Right lobe of liver (tissue), 6 donors: ENCODE measurements around the gene IL25. TPM values are rescaled to one million over a fixed set of nuclear protein-coding genes. Genes with fewer than 3 reads are reported as not detected.
A peak's percentile ranks its signal among the peaks of the same experiment; 100 is the strongest.

ENCODE experiments used
- ATAC-seq, 4 donors: fragments of 200-7000 bp; cut with Tn5 transposase; one replicate each; pipeline ENCODE4 v1.9.1; 2020; ENCODE audit warnings: mild to moderate bottlenecking in 4 of 4, moderate library complexity in 4 of 4
- DNase-seq, 3 donors: peaks; one replicate each; pipeline ENCODE4 v3.0.0-alpha.2; 2020
- H3K27ac ChIP-seq, 3 donors: fragments of 200-600 bp; one replicate each; pipeline ENCODE4 v1.8.0; 2022
- H3K27me3 ChIP-seq, 2 donors: fragments of 200-600 bp; one replicate each; pipeline ENCODE4 v1.8.0; 2022
- H3K36me3 ChIP-seq, 4 donors: fragments of 200-600 bp; sonication (generic) in 1 of 4; one replicate each; pipeline versions ENCODE4 v1.5.1 to v1.8.0; 2017 to 2022; ENCODE audit warnings: control low read depth in 1 of 4
- H3K4me1 ChIP-seq, 4 donors: fragments of 200-600 bp; sonication (generic) in 1 of 4; one replicate each; pipeline versions ENCODE4 v1.5.1 to v1.8.0; 2017 to 2022; ENCODE audit warnings: control low read depth in 1 of 4
- H3K4me3 ChIP-seq, 3 donors: fragments of 200-600 bp; one replicate each; pipeline ENCODE4 v1.8.0; 2022
- H3K9me3 ChIP-seq, 4 donors: fragments of 200-600 bp; sonication (generic) in 1 of 4; one replicate each; pipeline versions ENCODE4 v1.5.1 to v1.8.0; 2017 to 2022; ENCODE audit warnings: control low read depth in 1 of 4
- POLR2A ChIP-seq: fragments of 450-650 bp; IDR thresholded peaks from one replicate; pipeline ENCODE4 v1.6.1; 2017; ENCODE audit warnings: antibody characterized with exemption, mild to moderate bottlenecking
- WGBS: methylation state at CpG from one replicate; pipeline ENCODE4 v1.1.6; 2018; ENCODE audit warnings: low coverage, low lambda C conversion rate; ENCODE audit not compliant: insufficient coverage; ENCODE audit errors: missing lambda C conversion rate; 5-methylcytosine and 5-hydroxymethylcytosine counted together
- intact Hi-C, 2 donors: fragments of 100-400 bp; cut with DNase I; formaldehyde crosslinking; loops; one replicate each; pipeline versions ENCODE4 v1.11.2 to v1.14.1; 2022
- total RNA-seq, 6 experiments: library from RNA; depleted of rRNA in 2 of 6; stranded (reverse); fragments of >200 nt in 2 of 6; fragmentation: NEBNext Ultra II Directional in 3 of 6; extraction: Animal tissue kit (Norgen Biotek cat#: 25700) in 3 of 6; gene quantifications; one replicate each; pipeline versions ENCODE4 v1.1.0 to v1.2.4, GENCODE V29; 2016 to 2023
- TF ChIP-seq, protein P1 (sequence below), 4 donors: fragments of 200-600 bp in 3 of 4; fragments of 450-650 bp in 1 of 4; IDR thresholded peaks; one replicate each; pipeline versions ENCODE4 v1.5.1 to v1.8.0; 2016 to 2022; ENCODE audit warnings: antibody characterized with exemption in 4 of 4, mild to moderate bottlenecking in 2 of 4
- donor health status: DM: no; HTN: yes; CAD: no.
- donor health status: DM: no; HTN: no; CAD: no.
- donor health status: DM: no; HTN: no; CAD: no.
- donor health status: DM: no; HTN: yes; CAD: no.
- donor health status: DM: no; HTN: yes; CAD: no.

Gene IL25
- total RNA-seq, 6 experiments from 2014 or later = not detected

GRCh38 chr14:23326491-23327332, 45.9 kb upstream of the IL25 start:
- peaks cover 0 to 28% (median 13%) of the 10 kb centered on the region in 4 donors for H3K36me3 ChIP-seq
- whole genome bisulfite sequencing = 63% methylated on average over 13 of the region's 13 CpGs
- H3K27me3 ChIP-seq = no peaks in the 10 kb centered on the region
- ATAC-seq = no peak
- no peaks in the 10 kb centered on the region for H3K9me3 ChIP-seq
- no peak for DNase-seq
- TF ChIP-seq POLR2A = no peak
- TF ChIP-seq, protein P1, sequence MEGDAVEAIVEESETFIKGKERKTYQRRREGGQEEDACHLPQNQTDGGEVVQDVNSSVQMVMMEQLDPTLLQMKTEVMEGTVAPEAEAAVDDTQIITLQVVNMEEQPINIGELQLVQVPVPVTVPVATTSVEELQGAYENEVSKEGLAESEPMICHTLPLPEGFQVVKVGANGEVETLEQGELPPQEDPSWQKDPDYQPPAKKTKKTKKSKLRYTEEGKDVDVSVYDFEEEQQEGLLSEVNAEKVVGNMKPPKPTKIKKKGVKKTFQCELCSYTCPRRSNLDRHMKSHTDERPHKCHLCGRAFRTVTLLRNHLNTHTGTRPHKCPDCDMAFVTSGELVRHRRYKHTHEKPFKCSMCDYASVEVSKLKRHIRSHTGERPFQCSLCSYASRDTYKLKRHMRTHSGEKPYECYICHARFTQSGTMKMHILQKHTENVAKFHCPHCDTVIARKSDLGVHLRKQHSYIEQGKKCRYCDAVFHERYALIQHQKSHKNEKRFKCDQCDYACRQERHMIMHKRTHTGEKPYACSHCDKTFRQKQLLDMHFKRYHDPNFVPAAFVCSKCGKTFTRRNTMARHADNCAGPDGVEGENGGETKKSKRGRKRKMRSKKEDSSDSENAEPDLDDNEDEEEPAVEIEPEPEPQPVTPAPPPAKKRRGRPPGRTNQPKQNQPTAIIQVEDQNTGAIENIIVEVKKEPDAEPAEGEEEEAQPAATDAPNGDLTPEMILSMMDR (IDR thresholded peaks at IDR 0.05) = no peak
- peaks cover 0 to 17% (median 4%) of the 10 kb centered on the region in 4 donors for H3K4me1 ChIP-seq
- intact Hi-C loops = loop anchor here in 1 of 2 donors (5.0 kb wide), 1 partner anchor 51 kb away; the partner anchor contains the start of gene CMTM5
- H3K27ac ChIP-seq = no peak overlapping the region
- no peak overlapping the region for H3K4me3 ChIP-seq

DNA sequence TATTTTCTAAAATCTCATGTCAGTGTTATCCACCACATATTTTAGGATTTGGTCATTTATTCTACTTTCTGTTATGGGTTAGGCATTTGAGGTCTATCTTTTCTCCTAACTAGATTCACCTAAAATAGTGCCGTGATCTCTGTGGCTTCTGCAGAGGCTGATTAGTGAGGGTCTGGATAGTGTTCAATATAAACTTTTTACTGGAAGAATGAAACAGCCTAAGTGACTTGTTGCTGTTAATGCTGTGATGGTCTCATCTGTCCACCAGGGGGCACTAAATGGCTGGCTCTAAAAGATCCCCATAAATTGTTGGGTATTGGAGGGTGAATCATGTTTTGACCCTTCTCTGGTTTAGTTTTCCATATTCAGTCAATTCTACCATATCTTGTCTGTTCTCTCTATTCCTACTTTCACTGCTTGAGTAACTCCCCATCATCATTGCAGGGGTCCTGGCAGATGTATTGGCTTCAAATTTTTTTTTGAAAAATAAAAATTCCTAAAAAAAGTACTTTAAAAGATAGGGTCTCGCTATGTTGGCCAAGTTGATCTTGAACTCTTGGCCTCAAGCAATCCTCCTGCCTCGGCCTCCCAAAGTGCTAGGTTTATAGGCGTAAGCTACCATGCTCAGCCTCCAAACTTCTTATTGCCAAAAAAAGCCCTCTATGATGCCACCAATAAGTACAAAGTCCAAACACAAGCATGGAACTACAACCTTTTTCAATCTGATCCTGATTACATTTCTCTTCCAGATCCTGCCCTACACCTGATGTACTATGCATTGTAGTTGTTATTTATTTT, 44.5 kb upstream of the IL25 start:
- Histone ChIP-seq H3K9me3 (no peaks in the 10 kb centered on the region), H3K4me3 (no peak overlapping the region), H3K4me1 (peaks cover 0 to 7% (median 0%) of the 10 kb centered on the region in 4 donors), H3K27ac (peak overlapping the region in 1 of 3 donors; percentile 28), H3K36me3 (peaks cover 0 to 23% (median 10%) of the 10 kb centered on the region in 4 donors), H3K27me3 (no peaks in the 10 kb centered on the region)
- WGBS = 24% methylated on average over 4 of the region's 4 CpGs
- intact Hi-C loops = loop anchor here in 1 of 2 donors (5.0 kb wide), 1 partner anchor 49 kb away; the partner anchor contains the start of gene CMTM5
- TF ChIP-seq, protein P1 (IDR thresholded peaks at IDR 0.05) = peak; percentile 87 to 93 (median 90)
- TF ChIP-seq POLR2A = no peak
- DNase-seq (peak in 1 of 3 donors; percentile 65), ATAC-seq (peak; percentile 86 to 95 (median 90))

DNA sequence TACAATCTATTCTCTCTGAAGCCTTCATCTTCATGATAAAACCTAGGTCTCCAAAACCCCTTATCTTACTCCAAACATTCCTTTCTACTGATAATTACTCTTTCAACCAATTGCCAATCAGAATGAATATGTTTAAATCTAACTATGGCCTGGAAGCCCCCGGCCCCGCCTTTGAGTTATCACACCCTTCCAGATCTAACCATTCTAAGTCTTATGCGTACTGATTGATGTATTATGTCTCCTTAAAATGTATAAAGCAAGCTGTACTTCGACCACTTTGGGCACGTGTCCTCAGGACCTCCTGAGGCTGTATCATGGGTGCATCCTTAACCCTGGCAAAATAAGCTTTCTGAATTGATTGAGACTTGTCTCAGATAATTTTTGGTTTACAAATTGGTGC, 37.0 kb upstream of the IL25 start:
- TF ChIP-seq POLR2A = no peak
- TF ChIP-seq, protein P1 (IDR thresholded peaks at IDR 0.05) = no peak
- Histone ChIP-seq H3K4me3 (no peak overlapping the region), H3K36me3 (no peaks in the 10 kb centered on the region), H3K27me3 (no peaks in the 10 kb centered on the region), H3K9me3 (no peaks in the 10 kb centered on the region), H3K27ac (no peak overlapping the region), H3K4me1 (peaks cover 0 to 2% (median 0%) of the 10 kb centered on the region in 4 donors)
- 71% methylated on average over 4 of the region's 5 CpGs for WGBS
- ATAC-seq (no peak), DNase-seq (no peak)
- intact Hi-C loops = no loop called here

DNA sequence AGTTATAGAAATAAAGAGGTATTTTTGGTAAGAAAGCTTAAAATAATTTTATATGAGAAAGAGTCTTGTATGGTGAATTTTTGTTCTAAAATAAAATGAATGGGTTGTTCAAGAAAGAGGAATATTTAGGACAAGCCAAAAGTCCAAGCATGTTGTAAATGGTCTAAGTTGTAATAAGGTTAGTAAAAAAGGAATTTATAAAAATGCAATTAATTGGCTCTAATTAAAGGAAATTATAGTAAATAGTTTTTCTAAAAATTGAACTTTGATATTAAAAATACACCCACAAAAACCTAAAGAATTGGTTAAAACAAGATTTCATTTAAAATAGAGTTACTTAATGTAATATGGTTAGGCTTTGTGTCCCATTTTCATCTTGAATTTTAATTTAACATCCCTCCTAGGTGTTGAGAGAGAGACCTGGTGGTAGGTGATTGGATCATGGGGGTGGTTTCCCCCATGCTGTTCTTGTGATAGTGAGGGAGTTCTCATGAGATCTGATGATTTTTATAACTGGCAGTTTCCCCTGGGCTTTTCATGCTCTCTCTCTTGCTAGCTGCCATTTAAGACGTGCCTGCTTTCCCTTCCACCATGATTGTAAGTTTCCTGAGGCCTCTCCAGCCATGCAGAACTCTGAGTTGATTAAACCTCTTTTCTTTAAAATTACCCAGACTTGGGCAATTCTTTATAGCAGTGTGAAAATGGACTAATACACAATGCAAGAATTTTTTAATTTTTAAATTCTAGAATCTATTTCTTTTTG, 32.9 kb upstream of the IL25 start:
- Histone ChIP-seq H3K9me3 (no peaks in the 10 kb centered on the region), H3K27ac (no peak overlapping the region), H3K4me3 (no peak overlapping the region), H3K4me1 (peaks cover 0 to 2% (median 0%) of the 10 kb centered on the region in 4 donors), H3K27me3 (no peaks in the 10 kb centered on the region), H3K36me3 (no peaks in the 10 kb centered on the region)
- intact Hi-C loops = no loop called here
- ATAC-seq = no peak
- DNase-seq = peak in 1 of 3 donors; percentile 1
- 57% methylated on average over 1 of the region's 1 CpG for WGBS
- TF ChIP-seq, protein P1 (IDR thresholded peaks at IDR 0.05) = no peak
- TF ChIP-seq POLR2A = no peak
